ENCODE results near the gene CHAMP1. TPM values are rescaled to one million over a fixed set of nuclear protein-coding genes. Genes with fewer than 3 reads are reported as not detected.

The CHAMP1 gene
- total and polyA plus RNA-seq, 8 donors: 1.7 to 40.6 (median 7.7) TPM

DNA sequence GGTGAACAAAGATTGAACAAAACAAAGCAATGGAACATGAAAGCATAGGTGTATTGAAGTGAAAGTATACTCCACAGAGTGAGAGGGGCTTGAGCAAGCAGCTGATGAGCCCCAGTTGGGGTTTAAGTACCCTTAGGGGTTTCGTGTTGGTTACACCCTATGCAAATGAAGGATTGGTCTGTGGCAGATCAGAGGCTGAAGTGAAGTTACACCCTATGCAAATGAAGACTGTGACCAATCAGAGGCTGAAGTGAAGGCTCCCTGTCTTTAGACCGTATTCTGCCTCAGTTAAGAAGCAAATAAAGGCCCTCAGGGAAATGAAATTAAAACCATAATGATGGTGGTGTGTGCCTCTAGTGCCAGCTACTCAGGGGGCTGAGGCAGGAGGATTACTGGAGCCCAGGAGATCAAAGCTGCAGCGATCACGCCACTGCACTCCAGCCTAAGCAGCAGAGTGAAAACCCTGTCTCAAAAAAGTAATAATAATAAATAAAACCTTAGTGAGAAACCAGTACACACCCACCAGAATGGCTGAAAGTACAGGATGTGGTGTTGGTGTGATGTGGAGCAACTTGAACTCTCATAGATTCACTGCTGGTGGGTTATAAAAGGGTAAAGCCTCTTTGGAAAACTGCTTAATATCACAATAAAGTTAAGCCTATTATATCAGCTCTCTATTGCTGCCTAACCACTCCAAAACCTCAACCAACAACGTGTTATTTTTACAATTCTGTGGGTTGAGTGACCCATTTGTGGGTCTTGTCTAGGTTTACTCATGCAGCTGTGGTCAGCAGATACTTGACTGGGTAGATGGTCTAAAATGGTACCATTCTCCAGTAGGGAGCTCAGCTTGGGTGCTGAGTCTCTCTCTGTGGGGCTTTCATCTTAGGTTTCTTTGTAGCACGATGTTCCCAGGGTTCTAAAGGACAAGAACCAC is 45.7 kb upstream of the CHAMP1 start:
- Histone ChIP-seq H3K27me3 (no peaks in the 10 kb centered on the region), H3K4me3 (no peak overlapping the region), H3K27ac (no peak overlapping the region), H3K36me3 (peaks cover 75 to 98% (median 93%) of the 10 kb centered on the region in 4 donors), H3K4me1 (no peaks in the 10 kb centered on the region), H3K9me3 (no peaks in the 10 kb centered on the region)
- TF ChIP-seq CTCF (IDR thresholded peaks at IDR 0.05) (no peak), EP300 (IDR thresholded peaks at IDR 0.05) (no peak), POLR2A (IDR thresholded peaks at IDR 0.05) (no peak), POLR2AphosphoS5 (IDR thresholded peaks at IDR 0.05) (no peak)
- WGBS, 5 donors: 86 to 93% (median 91%) methylated on average over 6 of the region's 6 CpGs
- no peak for DNase-seq
- intact Hi-C loops (cut with DNase I; ENCODE audit: low total_unique reads): no loop called here

DNA sequence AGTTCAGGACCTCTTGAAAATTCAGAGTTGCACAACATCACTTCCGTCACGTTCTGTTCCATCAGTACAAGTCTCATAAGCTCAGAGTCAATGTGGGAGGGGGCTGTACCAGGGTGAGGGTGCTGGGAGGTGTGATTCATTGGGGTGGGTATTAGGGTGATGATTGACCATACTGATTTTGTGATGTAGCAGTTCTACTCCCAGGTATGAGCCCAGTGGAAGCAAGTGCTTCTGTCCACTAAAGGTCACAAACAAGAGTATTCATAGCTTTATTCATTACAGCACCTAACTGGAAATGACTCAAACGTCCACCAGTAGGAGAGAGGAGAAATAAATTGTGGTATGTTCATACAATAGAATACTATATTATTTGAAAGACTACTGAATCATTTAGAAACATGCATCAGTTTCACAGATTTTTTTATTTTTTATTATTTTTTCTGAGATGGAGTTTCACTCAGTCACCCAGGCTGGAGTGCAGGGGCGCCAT is 45.0 kb upstream of the CHAMP1 start:
- no peak for TF ChIP-seq POLR2A (IDR thresholded peaks at IDR 0.05)
- TF ChIP-seq EP300 (IDR thresholded peaks at IDR 0.05): no peak
- no peak for TF ChIP-seq CTCF (IDR thresholded peaks at IDR 0.05)
- no peak for TF ChIP-seq POLR2AphosphoS5 (IDR thresholded peaks at IDR 0.05)
- no peak overlapping the region for H3K4me3 ChIP-seq
- no peaks in the 10 kb centered on the region for H3K27me3 ChIP-seq
- 77 to 86% (median 82%) methylated on average over 4 of the region's 4 CpGs for WGBS, 5 donors
- H3K9me3 ChIP-seq: no peaks in the 10 kb centered on the region
- H3K4me1 ChIP-seq: no peaks in the 10 kb centered on the region
- H3K27ac ChIP-seq: no peak overlapping the region
- intact Hi-C loops (cut with DNase I; ENCODE audit: low total_unique reads): no loop called here
- no peak for DNase-seq
- peaks cover 73 to 98% (median 93%) of the 10 kb centered on the region in 4 donors for H3K36me3 ChIP-seq

DNA sequence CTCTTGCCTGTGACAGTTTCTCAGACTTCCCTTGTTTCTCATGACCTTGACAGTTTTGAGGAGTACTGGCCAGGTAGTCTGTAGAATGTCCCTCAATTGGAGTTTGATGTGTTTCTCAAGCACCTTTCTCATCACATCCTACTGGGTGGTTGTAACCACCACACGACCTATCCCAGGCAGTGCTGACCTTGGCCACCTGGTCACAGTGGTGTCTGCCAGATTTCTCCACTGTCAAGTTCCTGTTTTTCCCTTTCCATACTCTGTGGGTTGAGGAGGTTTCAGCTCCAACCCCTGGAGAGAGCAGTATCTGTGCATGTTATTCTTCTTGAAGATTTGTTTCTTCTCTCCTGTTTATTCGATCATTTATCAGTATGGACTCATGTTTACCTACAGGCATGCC is 41.3 kb upstream of the CHAMP1 start:
- Histone ChIP-seq H3K9me3 (no peaks in the 10 kb centered on the region), H3K4me1 (peaks cover 0 to 6% (median 2%) of the 10 kb centered on the region in 4 donors), H3K27me3 (no peaks in the 10 kb centered on the region), H3K27ac (no peak overlapping the region), H3K4me3 (no peak overlapping the region), H3K36me3 (peaks cover 38 to 94% (median 86%) of the 10 kb centered on the region in 4 donors)
- DNase-seq: no peak
- TF ChIP-seq CTCF (IDR thresholded peaks at IDR 0.05) (no peak), POLR2AphosphoS5 (IDR thresholded peaks at IDR 0.05) (no peak), POLR2A (IDR thresholded peaks at IDR 0.05) (no peak), EP300 (IDR thresholded peaks at IDR 0.05) (no peak)
- intact Hi-C loops (cut with DNase I; ENCODE audit: low total_unique reads): no loop called here
- 61 to 78% (median 70%) methylated on average over 2 of the region's 2 CpGs for WGBS, 5 donors

GRCh38 chr13:114275304-114275703 is 39.0 kb upstream of the CHAMP1 start:
- no peak for TF ChIP-seq EP300 (IDR thresholded peaks at IDR 0.05)
- no peak for TF ChIP-seq POLR2A (IDR thresholded peaks at IDR 0.05)
- no peak for TF ChIP-seq POLR2AphosphoS5 (IDR thresholded peaks at IDR 0.05)
- no peak for TF ChIP-seq CTCF (IDR thresholded peaks at IDR 0.05)
- WGBS, 5 donors: 76 to 84% (median 79%) methylated on average over 7 of the region's 7 CpGs
- Histone ChIP-seq H3K36me3 (peaks cover 27 to 74% (median 66%) of the 10 kb centered on the region in 4 donors), H3K27ac (no peak overlapping the region), H3K27me3 (no peaks in the 10 kb centered on the region), H3K9me3 (no peaks in the 10 kb centered on the region), H3K4me1 (peaks cover under 1 to 16% (median 8%) of the 10 kb centered on the region in 4 donors), H3K4me3 (no peak overlapping the region)
- no peak for DNase-seq
- intact Hi-C loops (cut with DNase I; ENCODE audit: low total_unique reads): no loop called here
